Right atrium auricular region (tissue), 2 donors: ENCODE data around the gene DHRS12. TPM values are rescaled to one million over a fixed set of nuclear protein-coding genes. Genes with fewer than 3 reads are reported as not detected.

Source experiments
- DNase-seq: peaks from one replicate; pipeline ENCODE4 v3.0.0-alpha.2; 2019; ENCODE audit warnings: low spot score
- H3K27ac ChIP-seq, 2 donors: fragments of 200-600 bp; sonication (generic); 1 replicate in 1 of 2; 2 replicates in 1 of 2; pipeline ENCODE4 v1.5.1; 2016 to 2019
- H3K27me3 ChIP-seq, 2 donors: fragments of 200-600 bp; sonication (generic); one replicate each; pipeline versions ENCODE4 v1.5.1 to v1.6.0; 2017 to 2019
- H3K36me3 ChIP-seq: fragments of 200-600 bp; sonication (generic); one replicate; pipeline ENCODE4 v1.5.1; 2016
- H3K4me1 ChIP-seq, 2 donors: fragments of 200-600 bp; sonication (generic); one replicate each; pipeline versions ENCODE4 v1.5.1 to v1.6.0; 2017 to 2019
- H3K4me3 ChIP-seq, 2 donors: fragments of 200-600 bp; sonication (generic); 1 replicate in 1 of 2; 2 replicates in 1 of 2; pipeline ENCODE4 v1.5.1; 2017 to 2019; ENCODE audit warnings: mild to moderate bottlenecking in 1 of 2, moderate library complexity in 1 of 2
- H3K9me3 ChIP-seq, 2 donors: fragments of 200-600 bp; sonication (generic); one replicate each; pipeline ENCODE4 v1.5.1; 2019
- CTCF ChIP-seq, 2 donors: fragments of 200-600 bp; sonication (generic); IDR thresholded peaks; one replicate each; pipeline ENCODE4 v1.5.1; 2019; ENCODE audit warnings: antibody characterized with exemption in 2 of 2
- total RNA-seq, 2 donors: library from RNA; depleted of rRNA; stranded (reverse); fragments of >200 nt; gene quantifications; one replicate each; pipeline ENCODE4 v1.1.0, GENCODE V29; 2016

DHRS12 gene
- total RNA-seq, 2 donors from 2014 or later: 9.6 to 10.1 TPM

- Histone ChIP-seq H3K27ac (peak overlapping the region; percentile 17 to 39), H3K36me3 (peaks cover 7% of the 10 kb centered on the region), H3K9me3 (peaks cover 0 to 14% of the 10 kb centered on the region in 2 donors), H3K4me3 (no peak overlapping the region), H3K4me1 (no peaks in the 10 kb centered on the region), H3K27me3 (no peaks in the 10 kb centered on the region)
- TF ChIP-seq CTCF (IDR thresholded peaks at IDR 0.05): no peak
- DNase-seq: no peak
Measured at GRCh38 chr13:51746802-51747201, 57.2 kb downstream of the DHRS12 start.

GRCh38 chr13:51745243-51745642 is 58.7 kb downstream of the DHRS12 start:
- peaks cover 7% of the 10 kb centered on the region for H3K36me3 ChIP-seq
- H3K27me3 ChIP-seq: no peaks in the 10 kb centered on the region
- no peak overlapping the region for H3K27ac ChIP-seq
- peaks cover 0 to 5% of the 10 kb centered on the region in 2 donors for H3K4me1 ChIP-seq
- H3K4me3 ChIP-seq: no peak overlapping the region
- DNase-seq: no peak
- TF ChIP-seq CTCF (IDR thresholded peaks at IDR 0.05): no peak
- peaks cover 0 to 14% of the 10 kb centered on the region in 2 donors for H3K9me3 ChIP-seq

- Histone ChIP-seq H3K27ac (no peak overlapping the region), H3K4me1 (peaks cover 0 to 5% of the 10 kb centered on the region in 2 donors), H3K36me3 (peaks cover under 1% of the 10 kb centered on the region), H3K9me3 (peaks cover 0 to 1% of the 10 kb centered on the region in 2 donors), H3K4me3 (no peak overlapping the region), H3K27me3 (no peaks in the 10 kb centered on the region)
- no peak for DNase-seq
- no peak for TF ChIP-seq CTCF (IDR thresholded peaks at IDR 0.05)
Measured at GRCh38 chr13:51742611-51743010, 61.4 kb downstream of the DHRS12 start.

GRCh38 chr13:51742031-51742430 is 61.9 kb downstream of the DHRS12 start:
- no peak for TF ChIP-seq CTCF (IDR thresholded peaks at IDR 0.05)
- H3K9me3 ChIP-seq: no peaks in the 10 kb centered on the region
- no peak overlapping the region for H3K27ac ChIP-seq
- DNase-seq: no peak
- H3K36me3 ChIP-seq: no peaks in the 10 kb centered on the region
- no peak overlapping the region for H3K4me3 ChIP-seq
- peaks cover 0 to 5% of the 10 kb centered on the region in 2 donors for H3K4me1 ChIP-seq
- H3K27me3 ChIP-seq: no peaks in the 10 kb centered on the region

- no peaks in the 10 kb centered on the region for H3K9me3 ChIP-seq
- no peaks in the 10 kb centered on the region for H3K27me3 ChIP-seq
- no peak overlapping the region for H3K4me3 ChIP-seq
- DNase-seq: no peak
- peaks cover 0 to 5% of the 10 kb centered on the region in 2 donors for H3K4me1 ChIP-seq
- no peaks in the 10 kb centered on the region for H3K36me3 ChIP-seq
- no peak for TF ChIP-seq CTCF (IDR thresholded peaks at IDR 0.05)
- H3K27ac ChIP-seq: no peak overlapping the region
Measured at GRCh38 chr13:51740698-51741097, 63.3 kb downstream of the DHRS12 start.
